Suprapubic skin (tissue), 3 donors: ENCODE results near the gene GUCY1B1.

Experiments
- CTCF ChIP-seq, 2 donors: fragments of 200-600 bp in 1 of 2; fragments of 450-650 bp in 1 of 2; sonication (generic) in 1 of 2; IDR thresholded peaks; one replicate each; pipeline ENCODE4 v1.5.1; 2016 to 2019; ENCODE audit warnings: antibody characterized with exemption in 2 of 2, mild to moderate bottlenecking in 1 of 2, moderate library complexity in 1 of 2
- POLR2A ChIP-seq, 2 donors: fragments of 450-650 bp; IDR thresholded peaks; one replicate each; pipeline ENCODE4 v1.6.1; 2017; ENCODE audit warnings: antibody characterized with exemption in 2 of 2, mild to moderate bottlenecking in 2 of 2, moderate library complexity in 2 of 2

- no peak for TF ChIP-seq CTCF (IDR thresholded peaks at IDR 0.05)
- no peak for TF ChIP-seq POLR2A (IDR thresholded peaks at IDR 0.05)
Measured at GRCh38 chr4:155802190-155802959, 43.6 kb downstream of the GUCY1B1 start.
